MG63 (cell line): ENCODE results near the gene MTCL1. TPM values are rescaled to one million over a fixed set of nuclear protein-coding genes. Genes with fewer than 3 reads are reported as not detected.
A peak's percentile ranks its signal among the peaks of the same experiment; 100 is the strongest.

Experiments
- DNase-seq: peaks from one replicate; pipeline ENCODE4 v3.0.0-alpha.2; 2020
- H3K27me3 ChIP-seq: fragments of 250-450 bp; sonication (Bioruptor Pico); 2 replicates; pipeline ENCODE4 v1.5.1; 2020; ENCODE audit warnings: mild to moderate bottlenecking, moderate library complexity
- H3K36me3 ChIP-seq: fragments of 250-450 bp; sonication (Bioruptor Pico); 2 replicates; pipeline ENCODE4 v1.5.1; 2020; ENCODE audit warnings: mild to moderate bottlenecking, moderate library complexity
- H3K4me3 ChIP-seq: fragments of 250-450 bp; sonication (Bioruptor Pico); 2 replicates; pipeline ENCODE4 v1.5.1; 2020; ENCODE audit warnings: mild to moderate bottlenecking, moderate library complexity
- H3K9me3 ChIP-seq: fragments of 250-450 bp; sonication (Bioruptor Pico); 2 replicates; pipeline ENCODE4 v1.5.1; 2020; ENCODE audit warnings: mild to moderate bottlenecking, moderate library complexity
- total RNA-seq: library from RNA; depleted of rRNA; stranded (reverse); fragments of >200 nt; shearing (Covaris generic); gene quantifications from 2 replicates; pipeline ENCODE4 v1.2.3, GENCODE V29; 2014; ENCODE audit warnings: low replicate concordance

MTCL1 gene
- total RNA-seq, 1 experiment from 2014 or later = 28.9 TPM

- DNase-seq = peak; percentile 24
- Histone ChIP-seq H3K9me3 (peaks cover 2% of the 10 kb centered on the region; the same call in 1 of the 2 replicates), H3K36me3 (peaks cover 61% of the 10 kb centered on the region), H3K27me3 (no peaks in the 10 kb centered on the region), H3K4me3 (no peak overlapping the region)
Measured at GRCh38 chr18:8801263-8801901, 96.0 kb downstream of the MTCL1 start.

- Histone ChIP-seq H3K36me3 (peaks cover 56% of the 10 kb centered on the region), H3K9me3 (peaks cover 2% of the 10 kb centered on the region; the same call in 1 of the 2 replicates), H3K4me3 (no peak overlapping the region), H3K27me3 (no peaks in the 10 kb centered on the region)
- no peak for DNase-seq
Measured at GRCh38 chr18:8802017-8802672, 96.8 kb downstream of the MTCL1 start.

DNA sequence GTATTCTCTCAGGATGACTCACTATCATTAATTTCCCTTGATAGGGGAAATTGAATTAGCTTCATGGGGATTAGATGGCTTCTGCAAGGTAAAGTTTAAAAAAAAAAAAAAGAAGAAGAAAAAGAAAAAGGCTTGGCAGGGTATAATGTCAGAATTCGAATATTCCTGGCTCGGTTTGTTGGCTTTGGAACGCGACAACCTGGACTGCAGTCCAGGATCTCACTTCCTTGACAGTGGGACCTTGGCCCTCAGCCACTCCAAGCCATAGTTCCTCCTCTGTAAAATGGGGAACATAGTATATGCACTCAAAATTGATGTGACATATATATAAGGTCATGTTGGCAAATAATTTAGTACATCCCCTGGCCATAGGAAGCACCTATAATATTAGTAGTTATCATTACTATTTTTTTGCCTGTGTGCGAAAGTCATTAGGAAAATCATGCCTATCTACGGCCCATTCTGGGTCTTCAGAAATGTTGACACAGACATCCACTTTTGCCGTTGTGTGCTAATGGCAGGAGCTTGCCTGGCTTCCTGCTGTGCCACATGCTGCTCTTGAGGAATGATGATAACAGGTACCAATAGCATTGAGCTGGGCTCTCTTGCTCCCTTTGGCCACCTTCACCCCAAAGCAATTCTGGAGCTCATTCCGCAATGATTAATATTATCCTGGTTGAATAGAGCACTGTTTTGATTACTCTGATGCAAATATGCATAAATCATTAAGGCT is 97.9 kb downstream of the MTCL1 start:
- H3K9me3 ChIP-seq = peaks cover 2% of the 10 kb centered on the region; the same call in 1 of the 2 replicates
- peaks cover 48% of the 10 kb centered on the region for H3K36me3 ChIP-seq
- no peak for DNase-seq
- H3K4me3 ChIP-seq = no peak overlapping the region
- H3K27me3 ChIP-seq = no peaks in the 10 kb centered on the region

- DNase-seq = no peak
- Histone ChIP-seq H3K27me3 (no peaks in the 10 kb centered on the region), H3K36me3 (peaks cover 45% of the 10 kb centered on the region), H3K9me3 (peaks cover 2% of the 10 kb centered on the region; the same call in 1 of the 2 replicates), H3K4me3 (no peak overlapping the region)
Measured at GRCh38 chr18:8803957-8804356, 98.6 kb downstream of the MTCL1 start.

DNA sequence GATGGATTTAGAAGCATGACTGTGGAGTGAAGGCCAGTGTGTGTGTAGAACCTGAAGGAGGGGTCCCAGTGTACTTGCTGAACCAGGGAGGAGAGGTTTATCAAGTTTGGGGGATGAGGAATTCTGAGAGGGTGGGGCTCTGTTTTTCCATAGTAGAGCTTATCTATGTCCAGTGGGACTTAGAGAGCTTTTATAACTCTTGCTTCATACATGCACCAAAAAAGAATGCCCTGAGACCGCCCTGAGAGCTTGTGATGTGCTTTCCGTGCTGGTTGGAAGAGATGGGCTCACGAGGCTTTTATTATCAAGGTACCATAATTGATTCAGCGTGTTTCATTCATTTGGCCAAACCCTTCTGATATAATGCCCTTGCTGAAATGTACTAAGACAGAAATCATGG is 100.2 kb downstream of the MTCL1 start:
- Histone ChIP-seq H3K9me3 (no peaks in the 10 kb centered on the region), H3K27me3 (no peaks in the 10 kb centered on the region), H3K4me3 (no peak overlapping the region), H3K36me3 (peaks cover 42% of the 10 kb centered on the region)
- no peak for DNase-seq

GRCh38 chr18:8806100-8806797 is 100.9 kb downstream of the MTCL1 start:
- no peak overlapping the region for H3K4me3 ChIP-seq
- no peaks in the 10 kb centered on the region for H3K9me3 ChIP-seq

DNA sequence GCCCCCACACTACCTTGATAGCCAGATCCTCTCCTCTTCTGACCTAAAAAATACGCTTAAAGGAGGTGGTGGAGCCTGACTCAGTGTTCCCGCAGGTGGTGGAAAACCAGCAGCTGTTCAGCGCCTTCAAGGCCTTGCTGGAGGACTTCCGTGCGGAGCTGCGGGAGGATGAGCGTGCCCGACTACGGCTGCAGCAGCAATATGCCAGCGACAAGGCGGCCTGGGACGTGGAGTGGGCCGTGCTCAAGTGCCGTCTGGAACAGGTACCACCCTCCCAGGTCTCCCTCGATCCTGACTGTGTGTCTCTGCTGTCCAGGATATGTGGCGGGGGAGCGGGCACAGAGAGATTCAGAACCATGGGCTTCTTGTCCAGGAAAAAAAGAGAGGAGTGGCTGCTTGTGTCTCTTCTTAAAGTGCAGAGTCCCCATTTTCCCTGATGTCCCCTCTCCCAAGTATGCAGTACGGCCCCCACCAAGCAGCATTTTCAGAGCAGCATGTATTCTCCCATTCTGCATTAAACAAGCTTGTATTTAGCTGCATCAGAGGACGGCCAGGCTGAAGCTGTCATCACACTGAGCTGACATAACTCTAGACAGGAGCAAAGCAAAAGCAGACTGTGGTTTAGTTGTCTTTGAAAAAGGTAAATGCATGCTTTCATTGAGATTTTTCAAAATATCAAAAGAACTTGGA is 101.6 kb downstream of the MTCL1 start:
- Histone ChIP-seq H3K4me3 (no peak overlapping the region), H3K9me3 (no peaks in the 10 kb centered on the region), H3K27me3 (no peaks in the 10 kb centered on the region), H3K36me3 (peaks cover 47% of the 10 kb centered on the region)
- DNase-seq = no peak

More at GRCh38 chr18:8806100-8806797, 100.9 kb downstream of the MTCL1 start:
- Histone ChIP-seq H3K27me3 (no peaks in the 10 kb centered on the region), H3K36me3 (peaks cover 46% of the 10 kb centered on the region)
- no peak for DNase-seq

GRCh38 chr18:8807488-8807805 is 102.1 kb downstream of the MTCL1 start:
- Histone ChIP-seq H3K9me3 (no peaks in the 10 kb centered on the region), H3K36me3 (peaks cover 48% of the 10 kb centered on the region), H3K4me3 (no peak overlapping the region), H3K27me3 (no peaks in the 10 kb centered on the region)
- no peak for DNase-seq

DNA sequence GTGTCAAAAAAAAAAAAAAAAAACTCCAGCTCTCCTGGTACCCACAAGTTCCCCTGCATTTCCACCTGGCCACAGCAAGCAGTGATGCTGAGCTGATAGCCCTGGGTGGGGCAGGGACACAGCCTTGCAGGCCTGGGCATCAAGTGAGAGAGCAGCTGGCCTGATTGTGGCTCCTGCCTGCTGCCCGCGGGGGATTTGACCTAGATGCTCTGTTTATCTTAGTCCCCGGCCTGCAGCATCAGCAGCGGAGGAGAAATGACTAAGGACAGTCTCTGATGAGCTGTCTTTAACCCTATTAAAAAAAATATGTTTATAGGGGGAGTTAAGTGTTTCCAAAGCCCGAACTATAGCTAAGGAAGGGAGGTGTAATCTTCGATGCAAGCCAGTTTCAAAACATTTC is 102.6 kb downstream of the MTCL1 start:
- no peak for DNase-seq
- Histone ChIP-seq H3K9me3 (no peaks in the 10 kb centered on the region), H3K27me3 (no peaks in the 10 kb centered on the region), H3K36me3 (peaks cover 50% of the 10 kb centered on the region), H3K4me3 (no peak overlapping the region)

- peaks cover 53% of the 10 kb centered on the region for H3K36me3 ChIP-seq
Measured at GRCh38 chr18:8809514-8809913, 104.2 kb downstream of the MTCL1 start.

DNA sequence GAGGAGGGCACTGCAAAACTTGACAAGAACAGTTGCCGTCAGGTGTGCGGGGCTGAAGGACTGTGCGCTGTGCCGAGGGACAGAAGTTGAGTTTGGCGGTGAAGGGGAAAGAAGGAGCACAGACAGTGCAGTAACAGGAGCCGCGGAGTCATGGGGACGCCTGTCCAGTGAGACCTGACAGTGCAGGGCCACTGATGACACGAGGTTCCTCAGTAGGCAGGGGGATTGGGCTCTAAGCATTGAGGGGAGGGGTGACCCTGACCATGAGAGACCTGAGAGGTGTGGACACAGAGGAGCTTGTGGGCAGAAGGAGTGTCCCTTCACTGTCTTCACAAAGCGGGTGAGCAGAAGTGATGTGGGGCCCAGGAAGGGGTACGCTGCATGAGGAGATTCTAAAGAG is 104.8 kb downstream of the MTCL1 start:
- H3K27me3 ChIP-seq = no peaks in the 10 kb centered on the region
- no peak overlapping the region for H3K4me3 ChIP-seq
- DNase-seq = no peak
- H3K36me3 ChIP-seq = peaks cover 56% of the 10 kb centered on the region
- no peaks in the 10 kb centered on the region for H3K9me3 ChIP-seq

More at GRCh38 chr18:8809514-8809913, 104.2 kb downstream of the MTCL1 start:
- Histone ChIP-seq H3K4me3 (no peak overlapping the region), H3K9me3 (no peaks in the 10 kb centered on the region), H3K27me3 (no peaks in the 10 kb centered on the region)
- no peak for DNase-seq

DNA sequence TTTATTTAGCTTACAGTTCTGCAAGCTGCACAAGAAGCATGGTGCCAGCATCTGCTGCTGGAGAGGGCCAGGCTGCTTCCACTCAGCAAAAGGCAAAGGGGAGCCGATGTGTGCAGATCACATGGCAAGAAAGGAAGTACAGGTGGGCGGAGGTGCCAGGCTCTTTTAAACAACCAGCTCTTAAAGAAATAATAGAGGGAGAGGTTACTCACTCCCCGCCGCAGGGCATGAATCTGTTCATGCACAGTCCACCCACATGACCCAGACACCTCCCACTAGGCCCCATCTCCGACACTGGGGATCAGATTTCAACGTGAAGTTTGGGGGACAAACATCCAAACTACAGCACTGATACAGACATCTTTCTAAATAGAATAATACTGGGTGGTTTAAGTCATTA is 105.8 kb downstream of the MTCL1 start:
- Histone ChIP-seq H3K9me3 (no peaks in the 10 kb centered on the region), H3K36me3 (peaks cover 52% of the 10 kb centered on the region), H3K4me3 (no peak overlapping the region), H3K27me3 (no peaks in the 10 kb centered on the region)
- DNase-seq = no peak

- no peaks in the 10 kb centered on the region for H3K9me3 ChIP-seq
- H3K36me3 ChIP-seq = peaks cover 58% of the 10 kb centered on the region
- no peak overlapping the region for H3K4me3 ChIP-seq
- H3K27me3 ChIP-seq = no peaks in the 10 kb centered on the region
- no peak for DNase-seq
Measured at GRCh38 chr18:8812631-8813030, 107.3 kb downstream of the MTCL1 start.

DNA sequence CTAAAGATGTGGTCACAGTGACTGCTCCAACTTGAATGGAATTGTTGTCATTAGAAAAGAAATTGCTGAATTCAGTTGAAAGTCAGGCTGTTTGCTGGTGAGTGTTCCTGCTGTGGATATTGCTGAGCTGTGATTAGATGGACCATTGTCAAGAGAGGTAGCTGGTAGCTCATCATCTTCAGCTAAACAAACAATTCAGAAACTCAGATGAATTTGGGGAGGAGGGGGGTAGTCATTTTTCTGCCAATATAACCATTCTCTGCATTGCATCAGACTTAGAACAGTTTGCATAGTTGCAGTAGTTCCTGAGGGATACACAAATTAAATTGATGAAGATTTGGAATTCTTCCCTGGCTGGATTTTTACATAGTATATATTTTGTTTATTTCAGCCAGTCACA is 108.3 kb downstream of the MTCL1 start:
- H3K27me3 ChIP-seq = no peaks in the 10 kb centered on the region
- peaks cover 62% of the 10 kb centered on the region for H3K36me3 ChIP-seq
- no peak for DNase-seq
- H3K9me3 ChIP-seq = no peaks in the 10 kb centered on the region
- H3K4me3 ChIP-seq = no peak overlapping the region

DNA sequence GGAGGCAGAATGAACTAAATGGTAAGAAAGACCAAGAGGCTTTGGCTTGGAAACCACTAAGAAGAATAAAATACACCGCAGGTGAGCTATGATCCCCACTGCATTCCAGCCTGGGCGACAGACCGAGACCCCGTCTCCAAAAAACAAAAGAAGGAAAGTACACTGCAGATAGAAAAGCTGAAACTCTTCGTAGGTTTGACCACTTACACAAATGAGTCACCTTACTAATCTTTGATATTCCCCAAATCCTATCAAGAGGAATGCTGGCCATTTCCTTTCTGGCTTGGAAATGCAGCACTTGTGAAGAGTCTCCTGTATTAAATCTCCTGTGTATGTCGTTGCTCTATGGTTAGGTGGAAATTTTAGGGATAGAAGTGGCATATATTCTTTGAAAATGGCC is 108.8 kb downstream of the MTCL1 start:
- Histone ChIP-seq H3K27me3 (no peaks in the 10 kb centered on the region), H3K4me3 (no peak overlapping the region), H3K9me3 (no peaks in the 10 kb centered on the region), H3K36me3 (peaks cover 65% of the 10 kb centered on the region)
- DNase-seq = no peak

DNA sequence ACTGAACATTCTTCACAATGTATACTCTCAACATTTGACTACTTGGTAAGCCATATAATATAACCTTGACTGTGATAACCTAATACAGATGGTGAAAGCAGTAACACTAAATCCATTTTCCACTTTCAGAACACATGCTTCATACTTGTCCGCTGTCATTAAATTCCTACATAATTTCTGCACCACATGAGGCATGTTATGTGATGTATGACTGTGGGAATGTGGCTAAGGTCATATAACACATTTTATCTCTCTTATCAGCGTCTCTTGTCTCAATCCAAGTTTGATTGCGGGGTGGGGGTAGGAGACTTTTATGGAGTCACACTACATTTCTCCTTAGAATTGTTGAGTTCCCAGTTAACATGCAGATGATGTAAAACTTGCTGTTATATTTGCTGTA is 110.9 kb downstream of the MTCL1 start:
- H3K36me3 ChIP-seq = peaks cover 71% of the 10 kb centered on the region
- H3K27me3 ChIP-seq = no peaks in the 10 kb centered on the region
- no peak for DNase-seq

GRCh38 chr18:8816816-8817215 is 111.5 kb downstream of the MTCL1 start:
- H3K36me3 ChIP-seq = peaks cover 72% of the 10 kb centered on the region
- no peaks in the 10 kb centered on the region for H3K9me3 ChIP-seq
- no peaks in the 10 kb centered on the region for H3K27me3 ChIP-seq
- DNase-seq = no peak
- H3K4me3 ChIP-seq = no peak overlapping the region

More for the DNA sequence above, 110.9 kb downstream of the MTCL1 start:
- Histone ChIP-seq H3K9me3 (no peaks in the 10 kb centered on the region), H3K4me3 (no peak overlapping the region)
